ENCODE data around the gene SRBD1. TPM values are rescaled to one million over a fixed set of nuclear protein-coding genes. Genes with fewer than 3 reads are reported as not detected.

Gene SRBD1
- total and polyA plus RNA-seq, 4 donors: 4.0 to 22.2 (median 10.0) TPM

DNA sequence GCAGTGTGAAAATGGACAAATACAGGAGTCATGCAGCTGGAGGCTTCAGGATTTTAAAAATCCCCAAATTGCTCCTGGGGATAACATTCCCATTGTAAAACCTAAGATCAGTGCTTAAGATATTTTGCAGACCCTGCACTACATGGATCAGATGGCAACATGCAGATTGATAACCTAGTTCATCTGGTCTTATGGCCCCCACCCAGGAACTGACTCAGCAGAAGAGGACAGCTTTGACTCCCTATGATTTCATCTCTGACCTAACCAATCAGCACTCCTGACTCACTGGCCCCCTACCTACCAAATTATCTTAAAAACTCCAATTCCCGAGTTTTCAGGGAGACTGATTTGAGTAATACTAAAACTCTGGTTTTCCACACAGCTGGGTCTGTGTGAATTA is 20.0 kb downstream of the SRBD1 start (continued):
- TF ChIP-seq HNF4A (conservative IDR thresholded peaks at IDR 0.05): no peak

DNA sequence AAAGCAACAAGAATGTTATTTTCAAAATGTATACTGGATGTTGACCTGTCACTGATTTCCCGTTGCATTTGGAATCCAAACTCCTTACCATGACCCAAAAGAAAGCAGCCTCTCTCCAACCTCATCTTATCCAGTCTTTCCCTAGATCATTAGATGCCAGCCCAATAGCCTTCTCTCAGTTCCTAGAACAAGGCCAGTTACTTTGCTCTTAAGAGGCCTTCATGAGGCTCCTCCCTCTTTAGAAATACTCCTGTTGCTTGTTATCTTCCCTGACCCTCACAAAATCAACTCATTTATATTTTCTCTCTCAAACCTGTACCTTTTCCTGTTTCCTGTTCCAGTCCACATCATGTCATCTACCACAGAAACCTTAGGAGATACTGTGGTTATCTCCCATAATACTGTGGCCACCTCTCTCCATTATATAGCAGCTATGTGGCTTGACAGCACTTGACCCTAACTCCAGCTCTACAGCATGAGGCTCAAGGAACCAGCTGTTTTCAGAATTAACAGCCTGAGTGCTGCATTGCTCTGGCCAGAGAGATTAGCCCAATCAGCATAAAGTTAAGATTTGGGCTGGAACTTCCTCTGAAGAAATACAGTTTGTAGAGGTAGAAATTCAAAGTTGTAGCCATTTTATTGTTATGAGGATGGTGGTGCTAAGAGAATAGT is 22.8 kb downstream of the SRBD1 start:
- DNase-seq (ENCODE audit: low spot score): no peak
- no peak overlapping the region for H3K27ac ChIP-seq (ENCODE audit: low read depth in 1 of 2, low read length in 2 of 2)
- TF ChIP-seq FOXA2 (IDR thresholded peaks at IDR 0.05) (no peak), HNF4G (IDR thresholded peaks at IDR 0.05) (no peak), RXRA (IDR thresholded peaks at IDR 0.05) (no peak), SP1 (IDR thresholded peaks at IDR 0.05) (no peak), NR2F2 (IDR thresholded peaks at IDR 0.05) (no peak), FOXA1 (IDR thresholded peaks at IDR 0.05) (no peak), RAD21 (IDR thresholded peaks at IDR 0.05) (no peak), YY1 (IDR thresholded peaks at IDR 0.05) (no peak), HNF4A (conservative IDR thresholded peaks at IDR 0.05) (no peak), GABPA (IDR thresholded peaks at IDR 0.05 in 1 of 2, conservative IDR thresholded peaks at IDR 0.05 in 1 of 2) (no peak), JUND (IDR thresholded peaks at IDR 0.05) (no peak), TAF1 (conservative IDR thresholded peaks at IDR 0.05) (no peak), EGR1 (IDR thresholded peaks at IDR 0.05; ENCODE audit: low read depth in 2 of 2) (no peak)
- TF ChIP-seq, protein P1, sequence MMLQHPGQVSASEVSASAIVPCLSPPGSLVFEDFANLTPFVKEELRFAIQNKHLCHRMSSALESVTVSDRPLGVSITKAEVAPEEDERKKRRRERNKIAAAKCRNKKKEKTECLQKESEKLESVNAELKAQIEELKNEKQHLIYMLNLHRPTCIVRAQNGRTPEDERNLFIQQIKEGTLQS (IDR thresholded peaks at IDR 0.05): no peak
- TF ChIP-seq, protein P2, sequence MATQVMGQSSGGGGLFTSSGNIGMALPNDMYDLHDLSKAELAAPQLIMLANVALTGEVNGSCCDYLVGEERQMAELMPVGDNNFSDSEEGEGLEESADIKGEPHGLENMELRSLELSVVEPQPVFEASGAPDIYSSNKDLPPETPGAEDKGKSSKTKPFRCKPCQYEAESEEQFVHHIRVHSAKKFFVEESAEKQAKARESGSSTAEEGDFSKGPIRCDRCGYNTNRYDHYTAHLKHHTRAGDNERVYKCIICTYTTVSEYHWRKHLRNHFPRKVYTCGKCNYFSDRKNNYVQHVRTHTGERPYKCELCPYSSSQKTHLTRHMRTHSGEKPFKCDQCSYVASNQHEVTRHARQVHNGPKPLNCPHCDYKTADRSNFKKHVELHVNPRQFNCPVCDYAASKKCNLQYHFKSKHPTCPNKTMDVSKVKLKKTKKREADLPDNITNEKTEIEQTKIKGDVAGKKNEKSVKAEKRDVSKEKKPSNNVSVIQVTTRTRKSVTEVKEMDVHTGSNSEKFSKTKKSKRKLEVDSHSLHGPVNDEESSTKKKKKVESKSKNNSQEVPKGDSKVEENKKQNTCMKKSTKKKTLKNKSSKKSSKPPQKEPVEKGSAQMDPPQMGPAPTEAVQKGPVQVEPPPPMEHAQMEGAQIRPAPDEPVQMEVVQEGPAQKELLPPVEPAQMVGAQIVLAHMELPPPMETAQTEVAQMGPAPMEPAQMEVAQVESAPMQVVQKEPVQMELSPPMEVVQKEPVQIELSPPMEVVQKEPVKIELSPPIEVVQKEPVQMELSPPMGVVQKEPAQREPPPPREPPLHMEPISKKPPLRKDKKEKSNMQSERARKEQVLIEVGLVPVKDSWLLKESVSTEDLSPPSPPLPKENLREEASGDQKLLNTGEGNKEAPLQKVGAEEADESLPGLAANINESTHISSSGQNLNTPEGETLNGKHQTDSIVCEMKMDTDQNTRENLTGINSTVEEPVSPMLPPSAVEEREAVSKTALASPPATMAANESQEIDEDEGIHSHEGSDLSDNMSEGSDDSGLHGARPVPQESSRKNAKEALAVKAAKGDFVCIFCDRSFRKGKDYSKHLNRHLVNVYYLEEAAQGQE (IDR thresholded peaks at IDR 0.05): no peak
- TF ChIP-seq, protein P3, sequence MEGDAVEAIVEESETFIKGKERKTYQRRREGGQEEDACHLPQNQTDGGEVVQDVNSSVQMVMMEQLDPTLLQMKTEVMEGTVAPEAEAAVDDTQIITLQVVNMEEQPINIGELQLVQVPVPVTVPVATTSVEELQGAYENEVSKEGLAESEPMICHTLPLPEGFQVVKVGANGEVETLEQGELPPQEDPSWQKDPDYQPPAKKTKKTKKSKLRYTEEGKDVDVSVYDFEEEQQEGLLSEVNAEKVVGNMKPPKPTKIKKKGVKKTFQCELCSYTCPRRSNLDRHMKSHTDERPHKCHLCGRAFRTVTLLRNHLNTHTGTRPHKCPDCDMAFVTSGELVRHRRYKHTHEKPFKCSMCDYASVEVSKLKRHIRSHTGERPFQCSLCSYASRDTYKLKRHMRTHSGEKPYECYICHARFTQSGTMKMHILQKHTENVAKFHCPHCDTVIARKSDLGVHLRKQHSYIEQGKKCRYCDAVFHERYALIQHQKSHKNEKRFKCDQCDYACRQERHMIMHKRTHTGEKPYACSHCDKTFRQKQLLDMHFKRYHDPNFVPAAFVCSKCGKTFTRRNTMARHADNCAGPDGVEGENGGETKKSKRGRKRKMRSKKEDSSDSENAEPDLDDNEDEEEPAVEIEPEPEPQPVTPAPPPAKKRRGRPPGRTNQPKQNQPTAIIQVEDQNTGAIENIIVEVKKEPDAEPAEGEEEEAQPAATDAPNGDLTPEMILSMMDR (IDR thresholded peaks at IDR 0.05; ENCODE audit: low read depth, low read length, missing input control): no peak
- TF ChIP-seq, protein P4, sequence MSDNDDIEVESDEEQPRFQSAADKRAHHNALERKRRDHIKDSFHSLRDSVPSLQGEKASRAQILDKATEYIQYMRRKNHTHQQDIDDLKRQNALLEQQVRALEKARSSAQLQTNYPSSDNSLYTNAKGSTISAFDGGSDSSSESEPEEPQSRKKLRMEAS (IDR thresholded peaks at IDR 0.05): no peak
- TF ChIP-seq, protein P5, sequence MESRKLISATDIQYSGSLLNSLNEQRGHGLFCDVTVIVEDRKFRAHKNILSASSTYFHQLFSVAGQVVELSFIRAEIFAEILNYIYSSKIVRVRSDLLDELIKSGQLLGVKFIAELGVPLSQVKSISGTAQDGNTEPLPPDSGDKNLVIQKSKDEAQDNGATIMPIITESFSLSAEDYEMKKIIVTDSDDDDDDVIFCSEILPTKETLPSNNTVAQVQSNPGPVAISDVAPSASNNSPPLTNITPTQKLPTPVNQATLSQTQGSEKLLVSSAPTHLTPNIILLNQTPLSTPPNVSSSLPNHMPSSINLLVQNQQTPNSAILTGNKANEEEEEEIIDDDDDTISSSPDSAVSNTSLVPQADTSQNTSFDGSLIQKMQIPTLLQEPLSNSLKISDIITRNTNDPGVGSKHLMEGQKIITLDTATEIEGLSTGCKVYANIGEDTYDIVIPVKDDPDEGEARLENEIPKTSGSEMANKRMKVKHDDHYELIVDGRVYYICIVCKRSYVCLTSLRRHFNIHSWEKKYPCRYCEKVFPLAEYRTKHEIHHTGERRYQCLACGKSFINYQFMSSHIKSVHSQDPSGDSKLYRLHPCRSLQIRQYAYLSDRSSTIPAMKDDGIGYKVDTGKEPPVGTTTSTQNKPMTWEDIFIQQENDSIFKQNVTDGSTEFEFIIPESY (IDR thresholded peaks at IDR 0.05): no peak
- no peaks in the 10 kb centered on the region for H3K27me3 ChIP-seq (ENCODE audit: control insufficient read depth in 4 of 4, insufficient read depth in 4 of 4, low read length in 3 of 4)
- H3K36me3 ChIP-seq (ENCODE audit: control insufficient read depth in 4 of 4, insufficient read depth in 3 of 4, low read depth in 1 of 4, low read length in 3 of 4): peaks cover 0 to 2% (median 0%) of the 10 kb centered on the region in 4 donors
- peaks cover 0 to 3% (median 2%) of the 10 kb centered on the region in 4 donors for H3K4me1 ChIP-seq (ENCODE audit: control insufficient read depth in 4 of 4, insufficient read depth in 4 of 4, low read length in 3 of 4)
- H3K4me3 ChIP-seq (ENCODE audit: low read depth in 1 of 3, low read length in 3 of 3): no peak overlapping the region
- H3K9me3 ChIP-seq (ENCODE audit: control insufficient read depth in 4 of 4, low read length in 3 of 4): no peaks in the 10 kb centered on the region
- WGBS: 89% methylated on average over 1 of the region's 1 CpG
- no peak overlapping the region for H3K9ac ChIP-seq (ENCODE audit: low read depth in 1 of 2, low read length in 2 of 2)
